NCI-H1930 (cell line): ENCODE measurements around the gene RAB18.
A peak's percentile ranks its signal among the peaks of the same experiment; 100 is the strongest.
"Not testable (repeated sequence)": the region's sequence is repeated elsewhere in the genome, so short reads cannot be mapped to it uniquely, and the experiment has no call there.

Source experiments
- DNase-seq, 2 experiments: peaks; one replicate each; lab custom pipeline; 2025; lab: John Stamatoyannopoulos, UW

The RAB18 gene

DNA sequence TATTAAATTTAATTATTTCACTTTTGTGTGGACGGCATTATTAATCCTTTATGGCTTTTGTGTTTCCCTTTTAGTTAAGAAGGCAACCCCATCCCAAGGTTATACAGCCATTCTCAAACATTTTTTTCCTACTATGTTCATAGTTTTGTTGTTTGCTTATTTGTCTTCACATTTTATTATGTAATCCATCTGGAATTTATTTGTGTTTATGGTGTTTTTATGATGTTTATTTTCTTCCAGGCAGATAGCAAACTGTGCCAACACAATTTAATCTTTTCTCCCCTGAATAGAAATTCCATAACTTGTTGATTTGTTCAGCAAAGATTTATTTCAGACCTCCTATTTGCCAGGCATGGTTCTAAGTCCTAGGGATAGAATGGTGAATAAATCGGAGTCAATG lies 42.9 kb downstream of the RAB18 start:
- no peak for DNase-seq

DNA sequence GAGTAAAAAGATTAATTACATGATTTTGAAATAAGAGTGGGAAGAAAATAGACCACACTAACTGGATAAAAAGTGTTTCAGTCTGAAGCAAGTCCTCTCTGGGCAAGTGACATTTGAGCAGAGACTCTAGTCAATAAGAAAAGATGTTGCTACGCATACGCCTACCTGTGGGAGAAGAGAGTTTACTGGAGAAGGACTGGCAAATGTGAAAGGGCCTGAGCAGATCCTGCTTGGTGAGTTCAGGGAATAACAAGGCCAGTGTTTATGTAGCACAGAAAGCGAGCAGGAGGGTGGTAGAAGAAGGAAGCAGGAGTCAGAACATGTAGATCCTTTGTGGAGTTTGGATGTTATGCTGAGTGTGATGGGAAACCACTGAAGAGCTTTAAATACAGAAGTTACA lies 43.4 kb downstream of the RAB18 start:
- DNase-seq, result no peak

DNA sequence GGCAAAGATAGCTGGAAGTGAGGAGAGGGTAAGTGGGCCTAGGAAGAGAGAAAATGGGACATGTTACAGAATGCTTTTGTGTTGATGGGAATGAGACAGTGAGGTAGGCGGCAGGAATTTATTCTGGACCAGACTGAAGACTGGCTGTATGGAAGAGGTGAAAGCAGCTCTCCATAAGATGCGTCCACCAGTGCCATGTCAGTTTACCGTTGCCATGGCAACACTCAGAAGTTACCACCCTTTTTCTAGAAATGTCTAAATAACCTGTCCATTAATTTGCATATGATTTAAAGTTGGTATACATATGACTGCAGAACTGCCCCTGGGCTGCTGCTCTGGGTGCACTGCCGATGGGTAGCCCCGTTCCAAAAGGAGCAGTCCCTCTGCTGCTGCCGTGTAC lies 46.7 kb downstream of the RAB18 start:
- DNase-seq, result no peak

DNA sequence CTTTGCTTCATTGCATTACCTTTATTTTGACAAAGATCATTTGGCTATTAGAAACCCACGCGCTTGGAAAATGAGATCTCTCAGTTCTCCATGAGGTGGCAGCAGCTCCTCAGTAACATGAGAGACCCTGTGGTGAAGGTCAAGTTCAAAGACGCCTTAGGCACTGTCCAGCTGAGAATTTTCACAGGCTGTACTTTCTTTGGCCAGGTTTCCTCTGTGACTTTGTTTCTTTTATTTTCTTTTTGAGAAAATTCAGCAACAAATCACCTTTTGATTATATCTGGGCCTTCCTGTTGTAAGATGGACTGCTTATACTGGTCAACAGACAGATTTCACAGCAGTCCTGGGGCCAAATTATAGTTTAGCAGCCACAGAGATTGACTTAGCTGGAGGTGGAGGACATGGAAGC lies 54.5 kb downstream of the RAB18 start:
- DNase-seq, result peak; percentile 0

DNA sequence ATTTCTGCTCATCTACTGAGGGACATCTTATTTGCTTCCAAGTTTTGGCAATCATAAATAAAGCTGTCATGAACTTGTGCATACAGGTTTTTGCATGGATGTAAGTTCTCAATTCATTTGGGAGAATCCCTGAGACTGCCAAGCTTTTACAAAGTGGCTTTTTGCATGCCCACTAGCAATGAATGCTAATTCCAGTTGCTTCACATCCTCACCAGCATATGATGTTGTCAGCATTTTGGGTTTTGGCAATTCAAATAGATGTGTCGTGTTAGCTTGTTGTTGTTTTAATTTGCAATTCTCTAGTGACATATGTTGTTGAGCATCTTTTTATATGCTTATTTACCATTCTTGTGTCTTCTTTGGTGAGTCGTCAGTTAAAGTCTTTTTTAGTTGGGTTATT lies 57.2 kb downstream of the RAB18 start:
- DNase-seq, result no peak

DNA sequence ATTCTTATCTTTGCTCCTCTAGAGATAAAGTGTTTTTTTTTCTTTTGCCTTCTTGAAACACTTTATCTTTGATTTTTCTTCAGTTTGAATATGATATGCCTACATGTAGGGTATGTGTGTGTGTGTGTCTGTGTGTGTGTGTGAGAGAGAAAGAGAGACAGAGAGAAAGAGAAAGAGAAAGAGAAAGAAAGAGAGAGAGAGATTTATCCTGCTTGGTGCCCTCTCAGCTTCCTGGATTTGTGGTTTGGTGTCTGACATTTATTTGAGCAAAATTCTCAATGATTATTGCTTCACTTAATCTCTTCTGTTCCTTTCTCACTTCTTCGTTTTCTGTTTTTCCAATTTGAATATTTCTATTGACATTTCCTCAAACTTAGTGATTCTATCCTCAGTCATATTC lies 60.3 kb downstream of the RAB18 start:
- DNase-seq, result no peak

DNA sequence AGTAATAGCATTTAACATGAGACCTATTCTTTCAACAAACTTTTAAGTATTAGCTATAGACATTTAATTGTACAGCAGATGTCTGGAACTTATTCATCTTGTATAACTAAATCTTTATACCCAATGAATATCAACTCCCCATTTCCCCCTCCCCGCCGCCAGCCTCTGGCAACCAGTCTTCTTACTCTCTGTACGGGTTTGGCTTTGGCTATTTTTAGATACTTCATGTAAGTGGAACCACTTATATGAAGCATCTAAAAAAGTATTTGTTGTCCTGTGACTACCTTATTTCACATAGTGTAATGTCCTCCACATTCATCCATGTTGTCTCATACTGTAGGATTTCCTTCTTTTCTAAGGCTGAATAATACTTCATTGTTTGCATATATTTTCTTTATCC lies 60.8 kb downstream of the RAB18 start:
- no peak for DNase-seq

DNA sequence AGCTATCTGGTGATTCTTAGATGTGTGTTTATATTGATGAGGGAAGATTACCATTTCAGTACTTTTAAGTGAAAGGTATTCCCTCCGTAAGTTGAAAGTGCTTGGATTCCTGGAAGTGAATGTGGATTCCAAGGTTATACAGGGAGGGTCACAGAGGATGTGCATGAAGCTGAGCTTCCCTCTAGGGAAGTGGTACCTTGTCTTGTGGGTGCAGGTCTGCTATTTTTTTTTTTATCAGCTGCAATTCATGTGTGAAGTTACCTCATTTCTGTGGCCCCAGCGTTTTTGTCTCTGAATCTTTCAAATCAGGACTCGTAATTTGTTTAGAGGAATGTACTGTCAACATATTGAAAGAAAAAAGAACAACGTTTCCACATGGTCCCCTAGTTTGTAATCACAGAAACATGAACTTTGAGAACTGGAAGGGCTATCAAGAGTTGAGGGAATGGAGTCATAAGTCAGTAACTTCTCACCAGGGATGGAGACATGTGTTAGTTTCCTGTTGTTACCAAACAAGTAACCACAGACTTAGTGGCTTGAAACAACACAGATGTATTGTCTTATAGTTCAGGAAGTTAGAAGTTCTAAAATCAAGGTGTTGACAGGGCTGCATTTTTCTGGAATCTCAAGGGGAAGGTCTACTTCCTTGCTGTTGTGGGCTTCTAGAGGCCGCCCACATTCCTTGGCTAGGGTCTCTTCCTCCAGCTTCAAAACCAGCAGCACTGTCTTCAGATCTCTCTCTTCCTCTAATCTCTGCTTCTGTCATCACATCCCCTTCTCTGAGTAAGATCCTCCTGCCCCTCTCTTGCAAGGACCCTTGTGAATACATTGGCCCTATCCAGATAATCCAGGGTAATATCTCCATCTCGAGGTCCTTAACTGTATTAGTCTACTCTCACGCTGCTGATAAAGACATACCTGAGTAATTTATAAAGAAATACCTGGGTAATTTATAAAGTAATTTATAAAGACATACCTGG lies 64.4 kb downstream of the RAB18 start:
- no peak for DNase-seq

DNA sequence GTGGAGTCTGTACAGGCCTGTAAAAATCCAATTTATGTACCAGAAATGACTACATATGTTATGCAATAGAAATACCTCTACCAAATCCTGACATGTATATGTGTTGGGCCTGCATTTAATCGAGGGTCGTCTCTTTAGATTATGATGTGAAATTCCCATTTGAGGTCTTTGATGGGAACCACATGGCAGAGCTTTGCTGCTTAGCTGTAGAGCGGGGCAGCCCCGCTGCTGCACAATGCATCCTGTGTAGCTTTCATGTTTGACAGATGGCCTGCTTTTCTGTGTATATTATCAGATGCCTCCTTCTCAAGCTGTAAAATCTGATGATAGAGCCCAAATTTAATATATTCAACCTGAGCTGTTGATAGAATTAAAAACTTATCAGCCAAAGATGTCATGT lies 65.8 kb downstream of the RAB18 start:
- DNase-seq, result no peak

DNA sequence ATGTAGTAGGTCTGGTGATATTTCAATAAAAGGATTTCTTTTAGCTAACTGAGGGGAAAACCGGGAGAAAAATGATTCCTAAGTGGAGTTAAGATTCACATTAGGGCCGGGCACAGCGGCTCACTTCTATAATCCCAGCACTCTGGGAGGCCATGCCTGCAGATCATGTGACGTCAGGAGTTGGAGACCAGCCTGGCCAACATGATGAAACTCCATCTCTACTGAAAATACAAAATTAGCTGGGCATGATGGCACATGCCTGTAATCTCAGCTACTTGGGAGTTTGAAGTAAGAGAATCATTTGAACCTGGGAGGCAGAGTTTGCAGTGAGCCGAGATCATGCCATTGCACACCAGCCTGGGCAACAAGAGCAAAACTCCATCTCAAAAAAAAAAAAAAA lies 72.9 kb downstream of the RAB18 start:
- not testable (repeated sequence) for DNase-seq

DNA sequence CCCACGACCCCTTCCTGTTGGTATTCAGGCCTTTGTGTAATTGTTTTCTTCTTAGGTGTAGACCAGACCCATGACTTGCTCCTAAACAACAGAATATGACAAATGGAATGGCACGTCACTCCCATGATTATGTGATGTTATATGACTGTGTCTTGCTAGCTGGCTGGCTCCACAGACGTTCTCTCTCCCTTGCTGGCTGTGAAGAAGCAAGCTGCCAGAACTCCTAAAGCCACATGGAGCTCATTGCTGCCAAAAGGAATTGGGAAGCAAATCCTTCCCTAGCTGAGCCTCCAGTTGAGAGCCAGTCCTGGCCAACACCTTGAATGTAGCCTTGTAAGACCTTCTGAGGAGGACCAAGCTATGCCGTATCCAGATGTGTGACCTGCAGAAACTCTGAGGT lies 74.2 kb downstream of the RAB18 start:
- no peak for DNase-seq

DNA sequence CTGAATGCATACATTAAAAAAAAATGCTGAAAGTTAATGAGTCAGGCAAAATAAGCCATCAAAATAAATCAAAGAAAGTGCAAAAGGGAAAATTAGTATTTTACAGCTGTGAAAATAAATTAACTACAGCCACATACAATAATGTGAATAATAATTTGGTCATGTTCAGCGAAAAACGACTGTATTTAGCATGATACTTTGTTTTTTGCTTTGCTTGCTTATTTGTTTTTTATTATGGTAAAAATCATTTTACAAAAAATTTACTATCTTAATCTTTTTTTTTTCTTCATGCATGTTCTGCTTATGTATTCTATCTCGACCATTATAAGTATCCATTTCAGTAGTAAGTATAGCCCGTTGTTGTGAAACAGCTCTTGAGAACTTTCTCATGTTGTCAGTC lies 77.1 kb downstream of the RAB18 start:
- DNase-seq, result no peak

DNA sequence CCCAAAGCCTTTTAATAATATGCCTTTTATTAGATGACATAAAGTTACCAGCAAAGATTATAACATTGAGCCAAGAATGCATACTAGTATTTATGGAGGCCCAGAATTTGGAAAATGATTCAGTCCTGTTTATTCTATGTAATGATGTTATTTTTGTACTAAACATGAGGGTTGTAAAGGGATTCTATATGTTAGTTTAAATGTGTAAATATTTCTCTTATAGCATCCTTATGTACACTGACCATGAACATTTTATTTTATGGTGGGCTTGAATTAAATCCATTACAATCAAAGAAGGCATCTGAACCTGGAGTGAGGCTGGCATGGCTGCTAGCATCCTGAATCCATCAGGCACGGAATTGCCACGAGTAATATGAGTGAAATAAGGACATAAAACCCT lies 80.2 kb downstream of the RAB18 start:
- no peak for DNase-seq
